Neural cell (in vitro differentiated cells): ENCODE results near the gene ITGA2B.

Source experiments
- TAF1 ChIP-seq: IDR thresholded peaks from 2 replicates; pipeline ENCODE4 v1.6.1; 2012; ENCODE audit warnings: low read depth
- TF ChIP-seq, protein P1 (sequence below): fragments of 450-650 bp; IDR thresholded peaks from 2 replicates; pipeline ENCODE4 v1.5.1; 2014; ENCODE audit warnings: antibody characterized with exemption, mild to moderate bottlenecking, moderate library complexity; ENCODE audit not compliant: poor library complexity, severe bottlenecking

DNA sequence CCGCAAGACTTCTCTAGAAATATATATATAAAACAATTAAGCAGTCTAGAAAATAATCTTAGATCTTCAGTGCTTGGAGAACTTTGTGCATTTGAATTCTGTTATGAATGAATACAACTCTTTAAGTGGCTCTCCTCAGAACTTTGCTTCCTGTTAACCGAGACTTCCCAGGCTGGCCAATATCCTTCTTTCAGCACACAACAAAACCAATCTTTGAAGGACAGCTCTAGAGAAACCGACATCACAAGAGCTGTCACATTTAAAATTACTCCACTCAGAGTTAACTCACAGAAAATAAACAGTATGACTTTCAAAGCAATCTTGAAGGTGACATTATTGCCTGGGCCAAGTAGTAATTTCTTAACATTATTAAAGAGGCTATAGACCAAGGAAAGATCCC is 49.7 kb upstream of the ITGA2B start:
- TF ChIP-seq TAF1: no peak
- TF ChIP-seq, protein P1, sequence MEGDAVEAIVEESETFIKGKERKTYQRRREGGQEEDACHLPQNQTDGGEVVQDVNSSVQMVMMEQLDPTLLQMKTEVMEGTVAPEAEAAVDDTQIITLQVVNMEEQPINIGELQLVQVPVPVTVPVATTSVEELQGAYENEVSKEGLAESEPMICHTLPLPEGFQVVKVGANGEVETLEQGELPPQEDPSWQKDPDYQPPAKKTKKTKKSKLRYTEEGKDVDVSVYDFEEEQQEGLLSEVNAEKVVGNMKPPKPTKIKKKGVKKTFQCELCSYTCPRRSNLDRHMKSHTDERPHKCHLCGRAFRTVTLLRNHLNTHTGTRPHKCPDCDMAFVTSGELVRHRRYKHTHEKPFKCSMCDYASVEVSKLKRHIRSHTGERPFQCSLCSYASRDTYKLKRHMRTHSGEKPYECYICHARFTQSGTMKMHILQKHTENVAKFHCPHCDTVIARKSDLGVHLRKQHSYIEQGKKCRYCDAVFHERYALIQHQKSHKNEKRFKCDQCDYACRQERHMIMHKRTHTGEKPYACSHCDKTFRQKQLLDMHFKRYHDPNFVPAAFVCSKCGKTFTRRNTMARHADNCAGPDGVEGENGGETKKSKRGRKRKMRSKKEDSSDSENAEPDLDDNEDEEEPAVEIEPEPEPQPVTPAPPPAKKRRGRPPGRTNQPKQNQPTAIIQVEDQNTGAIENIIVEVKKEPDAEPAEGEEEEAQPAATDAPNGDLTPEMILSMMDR: no peak
